NT2/D1 (cell line): ENCODE results near the gene ADAM22.
"Not testable (repeated sequence)": the region's sequence is repeated elsewhere in the genome, so short reads cannot be mapped to it uniquely, and the experiment has no call there.

Experiments used
- SUZ12 ChIP-seq: IDR thresholded peaks from 2 replicates; pipeline ENCODE4 v1.6.1; 2011; ENCODE audit not compliant: insufficient read length, insufficient read depth; ENCODE audit errors: extremely low read depth
- YY1 ChIP-seq: IDR thresholded peaks from 2 replicates; pipeline ENCODE4 v1.6.1; 2011; ENCODE audit not compliant: insufficient read length, insufficient read depth

- not testable (repeated sequence) for TF ChIP-seq YY1, SUZ12
Measured at GRCh38 chr7:88159741-88160140, 225.7 kb downstream of the ADAM22 start.
